ENCODE data around the gene LYRM7.

DNA sequence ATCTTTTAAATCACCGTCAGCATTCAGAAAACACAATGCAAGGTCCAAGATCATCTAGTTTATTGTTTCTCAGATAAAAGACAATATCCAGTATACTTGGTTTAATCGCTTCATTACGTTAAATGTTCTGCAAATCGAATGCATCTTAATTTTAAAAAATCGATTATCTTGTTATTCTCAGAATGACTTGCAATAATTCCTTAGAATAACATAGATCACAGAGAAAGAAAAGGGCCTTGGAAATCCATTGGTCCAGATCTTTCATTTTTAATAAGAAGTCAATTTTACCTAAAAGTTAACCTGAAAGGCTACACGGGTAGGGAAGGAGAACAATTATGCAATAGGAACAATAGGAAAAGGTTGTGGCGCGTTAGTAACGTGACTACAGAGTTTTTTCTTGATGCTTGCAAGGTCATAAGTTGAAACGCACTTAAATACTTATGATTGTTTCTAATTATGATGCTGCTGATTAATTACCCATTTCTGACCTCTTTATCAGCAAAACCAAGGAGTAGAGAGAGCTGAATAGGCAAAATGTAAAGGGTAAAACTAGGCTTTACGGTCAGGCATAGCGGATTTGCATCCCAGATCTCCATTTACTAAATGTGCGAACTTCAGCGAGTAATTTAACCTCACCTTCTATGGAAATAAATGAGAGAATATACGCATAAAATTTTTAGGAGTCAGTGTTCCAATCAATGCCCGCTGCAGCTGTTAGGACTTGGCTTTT is 769 bp upstream of the LYRM7 start:
- TF ChIP-seq CTCF (IDR thresholded peaks at IDR 0.05): no peak
- no peak for TF ChIP-seq POLR2A (IDR thresholded peaks at IDR 0.05)
- TF ChIP-seq POLR2AphosphoS5 (IDR thresholded peaks at IDR 0.05): no peak

Data from prostate gland (tissue), 2 donors.